Hepatocyte (in vitro differentiated cells): Measurements from ENCODE around the gene NUDCD2.
"Not testable (repeated sequence)": the region's sequence is repeated elsewhere in the genome, so short reads cannot be mapped to it uniquely, and the experiment has no call there.

Experiments used
- EZH2 ChIP-seq: fragments of 200-600 bp; sonication (generic); IDR thresholded peaks from 2 replicates; pipeline ENCODE4 v1.6.1; 2016; ENCODE audit warnings: antibody characterized with exemption, mild to moderate bottlenecking, borderline replicate concordance
- TF ChIP-seq, protein P1 (sequence below): fragments of 200-600 bp; sonication (generic); IDR thresholded peaks from 2 replicates; pipeline ENCODE4 v1.5.1; 2016; ENCODE audit warnings: antibody characterized with exemption, mild to moderate bottlenecking; ENCODE audit not compliant: poor library complexity

- TF ChIP-seq EZH2, result not testable (repeated sequence)
- TF ChIP-seq, protein P1, sequence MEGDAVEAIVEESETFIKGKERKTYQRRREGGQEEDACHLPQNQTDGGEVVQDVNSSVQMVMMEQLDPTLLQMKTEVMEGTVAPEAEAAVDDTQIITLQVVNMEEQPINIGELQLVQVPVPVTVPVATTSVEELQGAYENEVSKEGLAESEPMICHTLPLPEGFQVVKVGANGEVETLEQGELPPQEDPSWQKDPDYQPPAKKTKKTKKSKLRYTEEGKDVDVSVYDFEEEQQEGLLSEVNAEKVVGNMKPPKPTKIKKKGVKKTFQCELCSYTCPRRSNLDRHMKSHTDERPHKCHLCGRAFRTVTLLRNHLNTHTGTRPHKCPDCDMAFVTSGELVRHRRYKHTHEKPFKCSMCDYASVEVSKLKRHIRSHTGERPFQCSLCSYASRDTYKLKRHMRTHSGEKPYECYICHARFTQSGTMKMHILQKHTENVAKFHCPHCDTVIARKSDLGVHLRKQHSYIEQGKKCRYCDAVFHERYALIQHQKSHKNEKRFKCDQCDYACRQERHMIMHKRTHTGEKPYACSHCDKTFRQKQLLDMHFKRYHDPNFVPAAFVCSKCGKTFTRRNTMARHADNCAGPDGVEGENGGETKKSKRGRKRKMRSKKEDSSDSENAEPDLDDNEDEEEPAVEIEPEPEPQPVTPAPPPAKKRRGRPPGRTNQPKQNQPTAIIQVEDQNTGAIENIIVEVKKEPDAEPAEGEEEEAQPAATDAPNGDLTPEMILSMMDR, result not testable (repeated sequence)
These were observed 63.0 kb downstream of the NUDCD2 start for GRCh38 chr5:163396818-163397340.
